ENCODE data around the gene MYOM3.

Gene MYOM3

GRCh38 chr1:24043345-24044032 lies 68.4 kb downstream of the MYOM3 start:
- H3K27ac ChIP-seq (ENCODE audit: low read length), result no peak overlapping the region
- no peak overlapping the region for H3K9ac ChIP-seq (ENCODE audit: low read length)
- no peaks in the 10 kb centered on the region for H3K27me3 ChIP-seq (replicated peaks; ENCODE audit: insufficient read depth, low read length)
- H3F3A ChIP-seq (ENCODE audit: insufficient read depth, low read length), result no peaks in the 10 kb centered on the region
- H3K4me1 ChIP-seq (ENCODE audit: low read length), result no peaks in the 10 kb centered on the region
- no peak overlapping the region for H3K4me2 ChIP-seq (ENCODE audit: low read depth, low read length)
- H3K36me3 ChIP-seq (replicated peaks; ENCODE audit: insufficient read depth, low read length), result no peaks in the 10 kb centered on the region
- no peaks in the 10 kb centered on the region for H3K79me2 ChIP-seq (ENCODE audit: low read length)
- no peak for DNase-seq
- H3K4me3 ChIP-seq (ENCODE audit: low read length), result no peak overlapping the region
- no peaks in the 10 kb centered on the region for H3K9me3 ChIP-seq (replicated peaks; ENCODE audit: insufficient read depth, low read length)
- no peaks in the 10 kb centered on the region for H3K9me2 ChIP-seq (replicated peaks; ENCODE audit: insufficient read depth, low read length)
- H4K20me1 ChIP-seq (ENCODE audit: insufficient read depth, low read length), result no peaks in the 10 kb centered on the region
- TF ChIP-seq EZH2 (optimal IDR thresholded peaks at IDR 0.05; ENCODE audit: low read depth, low read length), result no peak
- no peak for TF ChIP-seq EZH2phosphoT487 (IDR thresholded peaks at IDR 0.05; ENCODE audit: low read length)
- no peak for TF ChIP-seq CTCF (IDR thresholded peaks at IDR 0.05; ENCODE audit: low read length)
- H2AFZ ChIP-seq (ENCODE audit: low read length), result no peak overlapping the region

- H3K4me2 ChIP-seq (ENCODE audit: low read depth, low read length), result no peak overlapping the region
- no peak overlapping the region for H2AFZ ChIP-seq (ENCODE audit: low read length)
These were observed 69.6 kb downstream of the MYOM3 start for GRCh38 chr1:24042315-24042714.

GRCh38 chr1:24036088-24036487 lies 75.8 kb downstream of the MYOM3 start:
- H2AFZ ChIP-seq (ENCODE audit: low read length), result no peak overlapping the region
- no peak overlapping the region for H3K4me3 ChIP-seq (ENCODE audit: low read length)
- H3K9me3 ChIP-seq (replicated peaks; ENCODE audit: insufficient read depth, low read length), result no peaks in the 10 kb centered on the region
- no peaks in the 10 kb centered on the region for H3F3A ChIP-seq (ENCODE audit: insufficient read depth, low read length)
- H3K9me2 ChIP-seq (replicated peaks; ENCODE audit: insufficient read depth, low read length), result no peaks in the 10 kb centered on the region
- H3K27me3 ChIP-seq (replicated peaks; ENCODE audit: insufficient read depth, low read length), result no peaks in the 10 kb centered on the region
- no peak overlapping the region for H3K27ac ChIP-seq (ENCODE audit: low read length)
- TF ChIP-seq EZH2phosphoT487 (IDR thresholded peaks at IDR 0.05; ENCODE audit: low read length), result no peak
- no peak for TF ChIP-seq EZH2 (optimal IDR thresholded peaks at IDR 0.05; ENCODE audit: low read depth, low read length)
- TF ChIP-seq CTCF (IDR thresholded peaks at IDR 0.05; ENCODE audit: low read length), result no peak
- no peaks in the 10 kb centered on the region for H4K20me1 ChIP-seq (ENCODE audit: insufficient read depth, low read length)
- H3K79me2 ChIP-seq (ENCODE audit: low read length), result no peaks in the 10 kb centered on the region
- H3K36me3 ChIP-seq (replicated peaks; ENCODE audit: insufficient read depth, low read length), result no peaks in the 10 kb centered on the region
- no peak overlapping the region for H3K9ac ChIP-seq (ENCODE audit: low read length)
- H3K4me1 ChIP-seq (ENCODE audit: low read length), result no peaks in the 10 kb centered on the region
- no peak overlapping the region for H3K4me2 ChIP-seq (ENCODE audit: low read depth, low read length)
- DNase-seq, result no peak

More at GRCh38 chr1:24042315-24042714, 69.6 kb downstream of the MYOM3 start:
- Histone ChIP-seq H3K27me3 (replicated peaks; ENCODE audit: insufficient read depth, low read length) (no peaks in the 10 kb centered on the region), H3K4me3 (ENCODE audit: low read length) (no peak overlapping the region), H3K9me3 (replicated peaks; ENCODE audit: insufficient read depth, low read length) (no peaks in the 10 kb centered on the region), H3K4me1 (ENCODE audit: low read length) (no peaks in the 10 kb centered on the region), H3K9ac (ENCODE audit: low read length) (no peak overlapping the region), H3K27ac (ENCODE audit: low read length) (no peak overlapping the region), H3K79me2 (ENCODE audit: low read length) (no peaks in the 10 kb centered on the region), H4K20me1 (ENCODE audit: insufficient read depth, low read length) (no peaks in the 10 kb centered on the region), H3K9me2 (replicated peaks; ENCODE audit: insufficient read depth, low read length) (no peaks in the 10 kb centered on the region), H3F3A (ENCODE audit: insufficient read depth, low read length) (no peaks in the 10 kb centered on the region), H3K36me3 (replicated peaks; ENCODE audit: insufficient read depth, low read length) (no peaks in the 10 kb centered on the region)
- no peak for TF ChIP-seq EZH2phosphoT487 (IDR thresholded peaks at IDR 0.05; ENCODE audit: low read length)
- TF ChIP-seq EZH2 (optimal IDR thresholded peaks at IDR 0.05; ENCODE audit: low read depth, low read length), result no peak
- no peak for TF ChIP-seq CTCF (IDR thresholded peaks at IDR 0.05; ENCODE audit: low read length)
- no peak for DNase-seq
